CD14-positive monocyte (primary cell): Measurements from ENCODE around the gene SEL1L3. TPM values are rescaled to one million over a fixed set of nuclear protein-coding genes. Genes with fewer than 3 reads are reported as not detected.

Source experiments
- DNase-seq, 3 donors: peaks; one replicate each; pipeline ENCODE4 v3.0.0-alpha.2; 2011 to 2022
- H2AFZ ChIP-seq: 2 replicates; pipeline ENCODE4 v1.6.0; 2012; ENCODE audit warnings: mild to moderate bottlenecking, low read depth, low read length, inconsistent platforms; ENCODE audit not compliant: insufficient read depth, poor library complexity, severe bottlenecking
- H3K27ac ChIP-seq, 2 donors: 1 replicate in 1 of 2; 2 replicates in 1 of 2; pipeline ENCODE4 v1.5.1; 2012 to 2013; ENCODE audit warnings: low read length in 2 of 2, control low read depth in 1 of 2, inconsistent platforms in 1 of 2, low read depth in 1 of 2, mild to moderate bottlenecking in 1 of 2
- H3K27me3 ChIP-seq, 2 donors: one replicate each; pipeline versions ENCODE4 v1.6.0 to v1.6.1; 2011 to 2013; ENCODE audit warnings: low read length in 2 of 2; ENCODE audit not compliant: control insufficient read depth in 2 of 2, insufficient read depth in 2 of 2
- H3K36me3 ChIP-seq, 2 donors: replicated peaks in 1 of 2; 1 replicate in 1 of 2; 2 replicates in 1 of 2; pipeline versions ENCODE4 v1.5.1 to v1.6.1; 2012 to 2013; ENCODE audit warnings: low read length in 2 of 2, control low read depth in 1 of 2, inconsistent platforms in 1 of 2, mild to moderate bottlenecking in 1 of 2; ENCODE audit not compliant: insufficient read depth in 2 of 2, control insufficient read depth in 1 of 2
- H3K4me1 ChIP-seq, 2 donors: 1 replicate in 1 of 2; 2 replicates in 1 of 2; pipeline versions ENCODE4 v1.5.1 to v1.6.1; 2012 to 2013; ENCODE audit warnings: low read length in 2 of 2, control low read depth in 1 of 2, inconsistent platforms in 1 of 2, mild to moderate bottlenecking in 1 of 2, moderate library complexity in 1 of 2; ENCODE audit not compliant: insufficient read depth in 2 of 2, control insufficient read depth in 1 of 2
- H3K4me2 ChIP-seq: replicated peaks from 2 replicates; pipeline ENCODE3; 2012; ENCODE audit warnings: low read length, moderate library complexity, mild to moderate bottlenecking; ENCODE audit not compliant: poor library complexity, severe bottlenecking; ENCODE audit errors: extremely low read depth
- H3K4me3 ChIP-seq, 3 experiments: fragments of 200-600 bp in 1 of 3; sonication (generic) in 1 of 3; replicated peaks in 1 of 3; 1 replicate in 2 of 3; 2 replicates in 1 of 3; pipeline ENCODE4 v1.5.1; 2011 to 2013; ENCODE audit warnings: low read length in 3 of 3, mild to moderate bottlenecking in 3 of 3, control low read depth in 2 of 3, low read depth in 2 of 3, inconsistent platforms in 1 of 3, moderate library complexity in 1 of 3
- H3K79me2 ChIP-seq: 2 replicates; pipeline ENCODE4 v1.6.0; 2012; ENCODE audit warnings: mild to moderate bottlenecking, control low read depth, inconsistent platforms, low read length, moderate library complexity; ENCODE audit not compliant: insufficient read depth
- H3K9ac ChIP-seq: 2 replicates; pipeline ENCODE4 v1.6.0; 2017; ENCODE audit warnings: low read length, mild to moderate bottlenecking; ENCODE audit not compliant: insufficient read depth, poor library complexity, severe bottlenecking
- H3K9me3 ChIP-seq, 2 donors: replicated peaks in 1 of 2; 1 replicate in 1 of 2; 2 replicates in 1 of 2; pipeline versions ENCODE4 v1.5.1 to v1.6.1; 2012 to 2013; ENCODE audit warnings: low read length in 2 of 2, control low read depth in 1 of 2; ENCODE audit not compliant: control insufficient read depth in 1 of 2, insufficient read depth in 1 of 2
- H4K20me1 ChIP-seq: 2 replicates; pipeline ENCODE4 v1.6.0; 2012; ENCODE audit warnings: mild to moderate bottlenecking, low read length, control low read depth, moderate library complexity; ENCODE audit not compliant: insufficient read depth
- H3K27ac Mint-ChIP-seq, 7 donors: one replicate each; pipeline ENCODE4 v1.8.0; 2020; ENCODE audit warnings: mild to moderate bottlenecking in 7 of 7, mixed read lengths in 7 of 7, moderate library complexity in 6 of 7, inconsistent platforms in 2 of 7
- H3K27me3 Mint-ChIP-seq, 3 donors: one replicate each; pipeline ENCODE4 v1.8.0; 2021 to 2022; ENCODE audit warnings: low read depth in 3 of 3, mild to moderate bottlenecking in 3 of 3, mixed read lengths in 3 of 3, moderate library complexity in 3 of 3, inconsistent platforms in 1 of 3
- H3K36me3 Mint-ChIP-seq, 2 donors: one replicate each; pipeline ENCODE4 v1.8.0; 2020; ENCODE audit warnings: mixed read lengths in 2 of 2, inconsistent platforms in 1 of 2, mild to moderate bottlenecking in 1 of 2
- H3K4me1 Mint-ChIP-seq: one replicate; pipeline ENCODE4 v1.8.0; 2020; ENCODE audit warnings: mild to moderate bottlenecking, mixed read lengths
- H3K4me3 Mint-ChIP-seq, 2 donors: one replicate each; pipeline ENCODE4 v1.8.0; 2020; ENCODE audit warnings: mild to moderate bottlenecking in 2 of 2, mixed read lengths in 2 of 2, moderate library complexity in 1 of 2
- H3K9me3 Mint-ChIP-seq, 7 donors: one replicate each; pipeline ENCODE4 v1.8.0; 2020 to 2022; ENCODE audit warnings: mixed read lengths in 7 of 7, mild to moderate bottlenecking in 6 of 7, moderate library complexity in 6 of 7, inconsistent platforms in 2 of 7
- CTCF ChIP-seq: fragments of 200-600 bp; IDR thresholded peaks from one replicate; pipeline ENCODE4 v1.8.0; 2022; ENCODE audit warnings: antibody characterized with exemption, mild to moderate bottlenecking
- WGBS: methylation state at CpG from one replicate; pipeline ENCODE4 v1.1.5; 2013; ENCODE audit warnings: missing lambda C conversion rate; ENCODE audit not compliant: insufficient coverage; 5-methylcytosine and 5-hydroxymethylcytosine counted together
- intact Hi-C, 2 donors: fragments of 100-400 bp; cut with micrococcal nuclease; formaldehyde crosslinking; loops; one replicate each; pipeline versions ENCODE4 v1.15.0 to v1.15.1; 2023
- polyA plus RNA-seq, 3 donors: library from polyadenylated mRNA; depleted of rRNA in 1 of 3; unstranded in 2 of 3; stranded (reverse) in 1 of 3; fragments of 300-500 nt in 2 of 3; fragments of >200 nt in 1 of 3; fragmentation: Illumina TruSeq in 2 of 3; gene quantifications; 1 replicate in 2 of 3; 2 replicates in 1 of 3; pipeline ENCODE4 v1.2.3, GENCODE V29; 2012 to 2021

Gene SEL1L3
- polyA plus RNA-seq, 3 donors: 0.61 to 2.2 (median 1.7) TPM

- H3K4me1 Mint-ChIP-seq: peaks cover 38% of the 10 kb centered on the region
- Histone ChIP-seq H2AFZ (peak overlapping the region; percentile 70), H3K79me2 (no peaks in the 10 kb centered on the region), H3K27me3 (no peaks in the 10 kb centered on the region), H3K9ac (no peak overlapping the region), H3K4me2 (peak overlapping the region; percentile 52), H3K9me3 (no peaks in the 10 kb centered on the region), H4K20me1 (no peaks in the 10 kb centered on the region), H3K4me3 (peak overlapping the region in 1 of 3 experiments; percentile 46), H3K27ac (peak overlapping the region in 1 of 2 donors; percentile 34), H3K4me1 (peaks cover 24 to 33% of the 10 kb centered on the region in 2 donors), H3K36me3 (no peaks in the 10 kb centered on the region)
- H3K9me3 Mint-ChIP-seq: no peaks in the 10 kb centered on the region
- H3K27ac Mint-ChIP-seq: peak overlapping the region in 6 of 7 donors; percentile 28 to 85 (median 60)
- intact Hi-C loops: no loop called here
- TF ChIP-seq CTCF: no peak
- H3K36me3 Mint-ChIP-seq: no peaks in the 10 kb centered on the region
- DNase-seq: peak in 1 of 3 donors; percentile 27
- peaks cover 3 to 7% (median 6%) of the 10 kb centered on the region in 3 donors for H3K27me3 Mint-ChIP-seq
- 69% methylated on average over 18 of the region's 22 CpGs for WGBS
- H3K4me3 Mint-ChIP-seq: peak overlapping the region; percentile 63 to 84
Observed at GRCh38 chr4:25843340-25844097, 19.3 kb downstream of the SEL1L3 start.

- H3K4me1 Mint-ChIP-seq: peaks cover 38% of the 10 kb centered on the region
- intact Hi-C loops: no loop called here
- H3K9ac ChIP-seq: no peak overlapping the region
- H2AFZ ChIP-seq: no peak overlapping the region
- no peak overlapping the region for H3K27ac ChIP-seq
- peak; percentile 18 for TF ChIP-seq CTCF
- H3K4me3 ChIP-seq: no peak overlapping the region
- no peak for DNase-seq
- H3K4me3 Mint-ChIP-seq: no peak overlapping the region
- peak overlapping the region in 4 of 7 donors; percentile 15 to 74 (median 30) for H3K27ac Mint-ChIP-seq
- no peaks in the 10 kb centered on the region for H3K9me3 Mint-ChIP-seq
- H3K79me2 ChIP-seq: no peaks in the 10 kb centered on the region
- peaks cover 24 to 33% of the 10 kb centered on the region in 2 donors for H3K4me1 ChIP-seq
- 20% methylated on average over 4 of the region's 5 CpGs for WGBS
- H3K9me3 ChIP-seq: no peaks in the 10 kb centered on the region
- H3K36me3 ChIP-seq: no peaks in the 10 kb centered on the region
- H4K20me1 ChIP-seq: no peaks in the 10 kb centered on the region
- H3K27me3 ChIP-seq: no peaks in the 10 kb centered on the region
- H3K27me3 Mint-ChIP-seq: peaks cover 3 to 7% (median 6%) of the 10 kb centered on the region in 3 donors
- no peaks in the 10 kb centered on the region for H3K36me3 Mint-ChIP-seq
- H3K4me2 ChIP-seq: no peak overlapping the region
Observed at GRCh38 chr4:25842229-25842845, 20.5 kb downstream of the SEL1L3 start.
